SK-MEL-5 (cell line): ENCODE results near the gene NKX6-2. TPM values are rescaled to one million over a fixed set of nuclear protein-coding genes. Genes with fewer than 3 reads are reported as not detected.

Experiments
- DNase-seq: peaks from one replicate; pipeline ENCODE4 v3.0.0-alpha.2; 2016; ENCODE audit warnings: low read depth, low spot score
- in situ Hi-C: cut with HindIII; loops from 2 replicates; pipeline ENCODE4 v1.10.0; 2016; ENCODE audit warnings: low sequenced_read_pairs, high pct_unique_total_duplicates, low pct_unique_long_range_greater_than_20kb
- total RNA-seq: library from RNA; depleted of rRNA; stranded (reverse); fragments of >200 nt; shearing (Covaris generic); gene quantifications from 2 replicates; pipeline ENCODE4 v1.2.3, GENCODE V29; 2014; rRNA removed

The NKX6-2 gene
- total RNA-seq, 1 experiment from 2014 or later: not detected

- in situ Hi-C loops: no loop called here
- DNase-seq: no peak
Observed at GRCh38 chr10:132737390-132738048, 48.4 kb downstream of the NKX6-2 start.

GRCh38 chr10:132735923-132736391 is 50.0 kb downstream of the NKX6-2 start:
- in situ Hi-C loops: no loop called here

GRCh38 chr10:132735341-132735775 is 50.6 kb downstream of the NKX6-2 start:
- DNase-seq: no peak
- in situ Hi-C loops: no loop called here

More at GRCh38 chr10:132735923-132736391, 50.0 kb downstream of the NKX6-2 start:
- no peak for DNase-seq

GRCh38 chr10:132733926-132734325 is 52.0 kb downstream of the NKX6-2 start:
- no peak for DNase-seq
- in situ Hi-C loops: no loop called here

Other genes starting within 250 kb of the NKX6-2 start
- 11.1 and 12.8 TPM in 2 replicates for gene INPP5A, start 248.4 kb downstream of the NKX6-2 start, total RNA-seq
- gene CFAP46, start 156.4 kb upstream of the NKX6-2 start, total RNA-seq: 0.27 TPM in 1 of 2 replicates, not detected in the other